HepG2 (cell line): Measurements from ENCODE around the gene IL1R1. TPM values are rescaled to one million over a fixed set of nuclear protein-coding genes. Genes with fewer than 3 reads are reported as not detected.

ENCODE experiments used
- AGO2 ChIP-seq: fragments of 200-400 bp; formaldehyde crosslinking; optimal IDR thresholded peaks from 2 replicates; pipeline ENCODE3; 2017; ENCODE audit warnings: mild to moderate bottlenecking, low read depth, low read length, moderate library complexity
- ARNTL ChIP-seq: sonication (generic); formaldehyde crosslinking; IDR thresholded peaks from 2 replicates; pipeline ENCODE4 v1.4.0; 2020; ENCODE audit warnings: mild to moderate bottlenecking, missing genetic modification reagents
- BCL6 ChIP-seq: IDR thresholded peaks from 2 replicates; pipeline ENCODE4 v1.6.1; 2016; ENCODE audit warnings: missing genetic modification reagents, missing compliant biosample characterization
- HIVEP1 ChIP-seq: sonication (generic); formaldehyde crosslinking; IDR thresholded peaks from 2 replicates; pipeline ENCODE4 v1.4.0; 2020; ENCODE audit warnings: mild to moderate bottlenecking, missing genetic modification reagents
- HOXA7 ChIP-seq: sonication (generic); formaldehyde crosslinking; IDR thresholded peaks from 2 replicates; pipeline ENCODE4 v1.8.1; 2022; ENCODE audit warnings: mild to moderate bottlenecking, missing genetic modification reagents, moderate library complexity
- MEF2D ChIP-seq: sonication (generic); formaldehyde crosslinking; IDR thresholded peaks from 2 replicates; pipeline ENCODE4 v1.5.1; 2020; ENCODE audit warnings: mild to moderate bottlenecking, missing genetic modification reagents
- PHF20 ChIP-seq: sonication (generic); formaldehyde crosslinking; IDR thresholded peaks from 2 replicates; pipeline ENCODE4 v1.5.0; 2020; ENCODE audit warnings: mild to moderate bottlenecking, missing genetic modification reagents
- PHF21A ChIP-seq: sonication (generic); formaldehyde crosslinking; IDR thresholded peaks from 2 replicates; pipeline ENCODE4 v1.5.0; 2020; ENCODE audit warnings: mild to moderate bottlenecking, missing genetic modification reagents
- RERE ChIP-seq: IDR thresholded peaks from 2 replicates; pipeline ENCODE4 v1.6.1; 2016; ENCODE audit warnings: low read depth, missing genetic modification reagents, missing compliant biosample characterization
- SATB2 ChIP-seq: sonication (generic); formaldehyde crosslinking; IDR thresholded peaks from 2 replicates; pipeline ENCODE4 v1.5.0; 2020; ENCODE audit warnings: missing genetic modification reagents
- SMYD3 ChIP-seq: sonication (generic); formaldehyde crosslinking; IDR thresholded peaks from 2 replicates; pipeline ENCODE4 v1.8.1; 2023; ENCODE audit warnings: mild to moderate bottlenecking, missing genetic modification reagents
- TIGD3 ChIP-seq: sonication (generic); formaldehyde crosslinking; IDR thresholded peaks from 2 replicates; pipeline ENCODE4 v1.5.1; 2020; ENCODE audit warnings: mild to moderate bottlenecking, missing genetic modification reagents, borderline replicate concordance
- TSC22D2 ChIP-seq: sonication (generic); formaldehyde crosslinking; IDR thresholded peaks from 2 replicates; pipeline ENCODE4 v1.5.1; 2020; ENCODE audit warnings: missing genetic modification reagents, mild to moderate bottlenecking, borderline replicate concordance
- ZBTB21 ChIP-seq: sonication (generic); formaldehyde crosslinking; IDR thresholded peaks from 2 replicates; pipeline ENCODE4 v1.4.0; 2020; ENCODE audit warnings: missing genetic modification reagents
- ZEB1 ChIP-seq: IDR thresholded peaks from 2 replicates; pipeline ENCODE4 v1.6.1; 2012; ENCODE audit warnings: mild to moderate bottlenecking, low read depth, inconsistent platforms; ENCODE audit not compliant: insufficient replicate concordance
- ZGPAT ChIP-seq: IDR thresholded peaks from 2 replicates; pipeline ENCODE4 v1.6.1; 2016; ENCODE audit warnings: mild to moderate bottlenecking
- ZNF12 ChIP-seq: sonication (generic); formaldehyde crosslinking; IDR thresholded peaks from 2 replicates; pipeline ENCODE4 v1.5.0; 2020; ENCODE audit warnings: missing genetic modification reagents
- ZNF292 ChIP-seq: sonication (generic); formaldehyde crosslinking; IDR thresholded peaks from 2 replicates; pipeline ENCODE4 v1.8.1; 2022; ENCODE audit warnings: mild to moderate bottlenecking, low read depth, missing genetic modification reagents, borderline replicate concordance
- ZNF430 ChIP-seq: sonication (generic); formaldehyde crosslinking; IDR thresholded peaks from 2 replicates; pipeline ENCODE4 v1.9.0; 2021; ENCODE audit warnings: mild to moderate bottlenecking, missing genetic modification reagents
- ZNF691 ChIP-seq: sonication (generic); formaldehyde crosslinking; IDR thresholded peaks from 2 replicates; pipeline ENCODE4 v1.4.0; 2020; ENCODE audit warnings: missing genetic modification reagents, low read depth, mild to moderate bottlenecking, borderline replicate concordance
- ZNF800 ChIP-seq: sonication (generic); formaldehyde crosslinking; IDR thresholded peaks from 2 replicates; pipeline ENCODE4 v1.4.0; 2020; ENCODE audit warnings: missing genetic modification reagents
- polyA plus RNA-seq, 8 experiments: library from polyadenylated mRNA; depleted of rRNA in 3 of 8; stranded (reverse) in 7 of 8; unstranded in 1 of 8; fragments of >200 nt; fragmentation: Illumina TruSeq in 4 of 8; extraction: Trizol in 4 of 8; gene quantifications; 2 replicates each; pipeline versions ENCODE4 v1.2.1 to v1.2.3, GENCODE V29; 2011 to 2016; ENCODE audit warnings: low read depth in 4 of 8, missing spikeins in 1 of 8, mixed read lengths in 1 of 8; ENCODE audit not compliant: insufficient read depth in 1 of 8
- total RNA-seq, 5 experiments: library from RNA; depleted of rRNA; stranded (reverse); fragments of >200 nt; fragmentation: Illumina TruSeq; extraction: Trizol; gene quantifications; 2 replicates each; pipeline ENCODE4 v1.2.3, GENCODE V29; 2016; ENCODE audit warnings: low read depth in 1 of 5

IL1R1 gene
- total and polyA plus RNA-seq, 2 of the 13 experiments (the other 11 are each of a cell fraction or from before 2014, with no cell fraction given) = 38.0 to 93.1 TPM

GRCh38 chr2:102106133-102106556, 36.4 kb upstream of the IL1R1 start (continued):
- TF ChIP-seq HOXA7 (CRISPR knock-in tag) = no peak
- TF ChIP-seq ZNF430 (CRISPR knock-in tag) = no peak
- no peak for TF ChIP-seq PHF20 (CRISPR knock-in tag)
- no peak for TF ChIP-seq TIGD3 (CRISPR knock-in tag)
- TF ChIP-seq MEF2D (CRISPR knock-in tag) = 0 out of 2 replicates have a peak, but pooled peaks have one; percentile 20
- no peak for TF ChIP-seq BCL6 (CRISPR knock-in tag)
- no peak for TF ChIP-seq TSC22D2
- 0 out of 2 replicates have a peak, but pooled peaks have one; percentile 60 for TF ChIP-seq ARNTL
- no peak for TF ChIP-seq AGO2
- TF ChIP-seq ZNF691 = no peak
- TF ChIP-seq SMYD3 (CRISPR knock-in tag) = no peak
- no peak for TF ChIP-seq SATB2 (CRISPR knock-in tag)
- TF ChIP-seq ZEB1 = no peak
- TF ChIP-seq ZNF12 = no peak
- TF ChIP-seq RERE = no peak
- peak; percentile 81; the same call in 1 of the 2 replicates for TF ChIP-seq ZNF292
- TF ChIP-seq HIVEP1 (CRISPR knock-in tag) = no peak
- no peak for TF ChIP-seq ZGPAT (CRISPR knock-in tag)
- no peak for TF ChIP-seq ZNF800 (CRISPR knock-in tag)
- TF ChIP-seq PHF21A = no peak
- no peak for TF ChIP-seq ZBTB21 (CRISPR knock-in tag)
